ENCODE data around the gene CFAP99. TPM values are rescaled to one million over a fixed set of nuclear protein-coding genes. Genes with fewer than 3 reads are reported as not detected.
"Not testable (repeated sequence)": the region's sequence is repeated elsewhere in the genome, so short reads cannot be mapped to it uniquely, and the experiment has no call there.

Gene CFAP99
- total RNA-seq, 6 experiments from 2014 or later = not detected

GRCh38 chr4:2459589-2460349 lies 41.0 kb downstream of the CFAP99 start:
- Mint-ChIP-seq H3K27ac (no peak overlapping the region), H3K27me3 (ENCODE audit: insufficient read depth) (peaks cover 3% of the 10 kb centered on the region), H3K4me1 (ENCODE audit: low read depth) (peaks cover 7% of the 10 kb centered on the region; the same call in 1 of the 2 replicates), H3K36me3 (ENCODE audit: low read depth) (no peaks in the 10 kb centered on the region), H3K9me3 (no peaks in the 10 kb centered on the region), H3K4me3 (no peak overlapping the region)
- TF ChIP-seq CTCF (IDR thresholded peaks at IDR 0.05) = no peak
- DNase-seq = no peak

- H3K4me1 Mint-ChIP-seq (ENCODE audit: low read depth) = peaks cover 7% of the 10 kb centered on the region; the same call in 1 of the 2 replicates
- H3K9me3 Mint-ChIP-seq = no peaks in the 10 kb centered on the region
- H3K27me3 Mint-ChIP-seq (ENCODE audit: insufficient read depth) = peaks cover 3% of the 10 kb centered on the region
- H3K36me3 Mint-ChIP-seq (ENCODE audit: low read depth) = no peaks in the 10 kb centered on the region
- DNase-seq = no peak
- H3K4me3 Mint-ChIP-seq = peak overlapping the region; percentile 77
- no peak for TF ChIP-seq CTCF (IDR thresholded peaks at IDR 0.05)
- no peak overlapping the region for H3K27ac Mint-ChIP-seq
Observed at GRCh38 chr4:2461246-2461960, 42.6 kb downstream of the CFAP99 start.

- no peaks in the 10 kb centered on the region; the same call in 1 of the 2 replicates for H3K27me3 Mint-ChIP-seq (ENCODE audit: insufficient read depth)
- H3K36me3 Mint-ChIP-seq (ENCODE audit: low read depth) = peaks cover 4% of the 10 kb centered on the region; the same call in 1 of the 2 replicates
- peaks cover 7% of the 10 kb centered on the region for H3K4me1 Mint-ChIP-seq (ENCODE audit: low read depth)
- peak overlapping the region; percentile 77 for H3K4me3 Mint-ChIP-seq
- DNase-seq = peak; percentile 39
- H3K27ac Mint-ChIP-seq = no peak overlapping the region
- peak; percentile 75 for TF ChIP-seq CTCF (IDR thresholded peaks at IDR 0.05)
- no peaks in the 10 kb centered on the region for H3K9me3 Mint-ChIP-seq
Observed at GRCh38 chr4:2462218-2462991, 43.6 kb downstream of the CFAP99 start.

DNA sequence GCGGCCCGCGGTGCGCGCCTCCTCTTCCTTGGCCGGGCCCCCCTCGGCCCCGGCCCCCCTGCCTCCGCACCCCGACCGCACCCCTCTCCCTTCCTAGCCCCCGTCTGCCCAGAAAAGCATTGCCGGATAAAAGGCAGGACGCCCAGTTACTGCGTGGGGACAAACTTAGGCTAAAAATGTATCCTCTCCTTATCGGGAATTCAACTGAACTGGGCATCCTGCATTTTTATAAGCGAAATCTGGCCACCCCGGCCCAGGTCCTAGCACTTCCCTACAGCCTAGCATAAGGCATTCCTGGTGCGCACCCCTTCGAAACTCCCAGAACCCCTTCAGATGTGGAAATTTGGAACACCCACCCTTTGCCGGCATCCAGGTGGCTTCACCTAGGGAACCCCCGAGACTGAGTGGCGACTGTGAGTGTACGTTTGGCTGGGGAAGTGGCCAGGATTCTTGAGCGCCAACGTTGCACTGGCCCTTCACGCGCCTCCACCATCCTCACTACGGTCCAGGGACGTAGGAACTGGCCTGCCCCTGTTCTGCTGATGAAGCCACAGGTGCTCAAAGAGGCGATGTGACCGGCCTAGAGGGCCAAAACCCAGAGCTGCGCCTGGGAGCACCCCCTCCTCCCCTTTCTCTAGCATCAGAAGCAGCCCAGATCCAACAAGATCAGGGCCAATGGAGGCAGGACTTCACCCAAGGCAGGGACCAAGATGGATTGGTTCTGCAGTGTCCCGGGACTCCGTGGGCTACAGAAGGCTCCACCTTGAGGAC lies 44.4 kb downstream of the CFAP99 start:
- Mint-ChIP-seq H3K27me3 (ENCODE audit: insufficient read depth) (no peaks in the 10 kb centered on the region; the same call in 1 of the 2 replicates), H3K4me1 (ENCODE audit: low read depth) (peaks cover 14% of the 10 kb centered on the region), H3K36me3 (ENCODE audit: low read depth) (peaks cover 9% of the 10 kb centered on the region; the same call in 1 of the 2 replicates), H3K27ac (no peak overlapping the region), H3K4me3 (peak overlapping the region; percentile 75), H3K9me3 (no peaks in the 10 kb centered on the region)
- TF ChIP-seq CTCF (IDR thresholded peaks at IDR 0.05) = peak; percentile 38; the same call in 1 of the 2 replicates
- no peak for DNase-seq

GRCh38 chr4:2465032-2465431 lies 46.3 kb downstream of the CFAP99 start:
- H3K36me3 Mint-ChIP-seq (ENCODE audit: low read depth) = peaks cover 18% of the 10 kb centered on the region
- DNase-seq = no peak
- peaks cover 19% of the 10 kb centered on the region for H3K4me1 Mint-ChIP-seq (ENCODE audit: low read depth)
- TF ChIP-seq CTCF (IDR thresholded peaks at IDR 0.05) = no peak
- H3K9me3 Mint-ChIP-seq = no peaks in the 10 kb centered on the region
- no peaks in the 10 kb centered on the region; the same call in 1 of the 2 replicates for H3K27me3 Mint-ChIP-seq (ENCODE audit: insufficient read depth)
- no peak overlapping the region for H3K27ac Mint-ChIP-seq
- no peak overlapping the region for H3K4me3 Mint-ChIP-seq

DNA sequence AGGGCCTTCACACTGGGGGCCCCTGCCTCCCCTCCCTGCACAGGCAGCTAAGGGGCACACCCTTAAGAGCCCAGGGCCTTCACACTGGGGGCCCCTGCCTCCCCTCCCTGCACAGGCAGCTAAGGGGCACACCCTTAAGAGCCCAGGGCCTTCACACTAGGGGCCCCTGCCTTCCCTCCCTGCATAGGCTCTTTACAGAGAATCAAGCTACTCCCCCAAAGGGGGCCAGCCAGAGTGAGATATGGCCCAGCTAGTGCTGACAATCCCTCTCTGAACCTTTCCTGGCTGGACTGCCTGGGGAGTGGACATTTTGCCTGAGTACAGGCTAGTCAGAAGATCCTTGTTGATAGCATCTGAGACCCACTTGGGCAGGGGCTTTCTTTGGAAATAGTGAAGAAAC lies 46.8 kb downstream of the CFAP99 start:
- not testable (repeated sequence) for H3K4me3 Mint-ChIP-seq; H3K27me3 Mint-ChIP-seq (ENCODE audit: insufficient read depth)
- H3K4me1 Mint-ChIP-seq (ENCODE audit: low read depth) = peaks cover 24% of the 10 kb centered on the region

More for the DNA sequence above, 46.8 kb downstream of the CFAP99 start:
- H3K27ac Mint-ChIP-seq, H3K9me3 Mint-ChIP-seq, DNase-seq: not testable (repeated sequence)
- H3K36me3 Mint-ChIP-seq (ENCODE audit: low read depth) = peaks cover 23% of the 10 kb centered on the region
